H9 (cell line): ENCODE results near the gene THEM5. TPM values are rescaled to one million over a fixed set of nuclear protein-coding genes. Genes with fewer than 3 reads are reported as not detected.

Experiments
- DNase-seq: peaks from one replicate; pipeline ENCODE4 v3.0.0-alpha.2; 2017
- H2AFZ ChIP-seq: one replicate; pipeline ENCODE4 v1.6.1; 2013; ENCODE audit warnings: mild to moderate bottlenecking, low read length, control low read depth, moderate library complexity
- H2AK5ac ChIP-seq: 2 replicates; pipeline ENCODE4 v1.6.1; 2013; ENCODE audit warnings: low read length, control low read depth, mixed read lengths; ENCODE audit not compliant: insufficient read length
- H2BK120ac ChIP-seq: one replicate; pipeline ENCODE4 v1.6.1; 2013; ENCODE audit warnings: low read depth, mild to moderate bottlenecking, low read length, control low read depth, inconsistent platforms; ENCODE audit not compliant: poor library complexity, severe bottlenecking
- H2BK12ac ChIP-seq: 2 replicates; pipeline ENCODE4 v1.6.1; 2013; ENCODE audit warnings: low read length, control low read depth, mixed read lengths, low read depth; ENCODE audit not compliant: insufficient read length
- H2BK15ac ChIP-seq: 2 replicates; pipeline ENCODE4 v1.6.1; 2013; ENCODE audit warnings: low read depth, low read length, control low read depth
- H2BK20ac ChIP-seq: one replicate; pipeline ENCODE4 v1.6.1; 2013; ENCODE audit warnings: low read depth, mild to moderate bottlenecking, low read length, control low read depth, inconsistent platforms; ENCODE audit not compliant: poor library complexity, severe bottlenecking
- H2BK5ac ChIP-seq: 2 replicates; pipeline ENCODE4 v1.6.1; 2013; ENCODE audit warnings: low read length, control low read depth, mixed read lengths; ENCODE audit not compliant: insufficient read length
- H3K14ac ChIP-seq: 2 replicates; pipeline ENCODE4 v1.6.1; 2013; ENCODE audit warnings: low read length, control low read depth; ENCODE audit not compliant: insufficient read depth
- H3K18ac ChIP-seq: 2 replicates; pipeline ENCODE4 v1.6.1; 2013; ENCODE audit warnings: low read depth, mild to moderate bottlenecking, mixed read lengths, low read length, control low read depth; ENCODE audit not compliant: insufficient read length
- H3K23ac ChIP-seq: 2 replicates; pipeline ENCODE4 v1.6.1; 2013; ENCODE audit warnings: low read length, control low read depth, mixed read lengths, low read depth; ENCODE audit not compliant: insufficient read length
- H3K23me2 ChIP-seq: 2 replicates; pipeline ENCODE4 v1.6.1; 2013; ENCODE audit warnings: low read depth, mild to moderate bottlenecking, mixed read lengths, low read length, control low read depth; ENCODE audit not compliant: insufficient read length, poor library complexity, severe bottlenecking
- H3K27ac ChIP-seq: 2 replicates; pipeline ENCODE4 v1.5.1; 2013; ENCODE audit warnings: low read length, control low read depth, mixed read lengths, low read depth; ENCODE audit not compliant: insufficient read length
- H3K27me3 ChIP-seq: 2 replicates; pipeline ENCODE4 v1.6.1; 2013; ENCODE audit warnings: low read length, control low read depth, inconsistent platforms; ENCODE audit not compliant: insufficient read depth
- H3K4ac ChIP-seq: 2 replicates; pipeline ENCODE4 v1.6.1; 2013; ENCODE audit warnings: low read depth, mild to moderate bottlenecking, control low read depth, inconsistent platforms, low read length, moderate library complexity
- H3K4me1 ChIP-seq: 2 replicates; pipeline ENCODE4 v1.6.1; 2013; ENCODE audit warnings: low read length, control low read depth, inconsistent platforms; ENCODE audit not compliant: insufficient read depth
- H3K4me2 ChIP-seq: 2 replicates; pipeline ENCODE4 v1.6.1; 2013; ENCODE audit warnings: low read length, control low read depth, mixed read lengths; ENCODE audit not compliant: insufficient read length, insufficient read depth
- H3K56ac ChIP-seq: 2 replicates; pipeline ENCODE4 v1.6.1; 2013; ENCODE audit warnings: low read depth, mild to moderate bottlenecking, mixed read lengths, low read length, control low read depth; ENCODE audit not compliant: insufficient read length
- H3K79me1 ChIP-seq: 2 replicates; pipeline ENCODE4 v1.6.1; 2013; ENCODE audit warnings: low read depth, mild to moderate bottlenecking, moderate library complexity, low read length, control low read depth, inconsistent platforms; ENCODE audit not compliant: insufficient read depth, poor library complexity, severe bottlenecking
- H3K79me2 ChIP-seq: 2 replicates; pipeline ENCODE4 v1.6.1; 2013; ENCODE audit warnings: low read length, control low read depth, inconsistent platforms; ENCODE audit not compliant: insufficient read depth
- H3K9ac ChIP-seq: 2 replicates; pipeline ENCODE4 v1.6.1; 2013; ENCODE audit warnings: low read length, control low read depth, mixed read lengths; ENCODE audit not compliant: insufficient read length; ENCODE audit errors: extremely low read depth
- H3K9me3 ChIP-seq: one replicate; pipeline ENCODE4 v1.6.1; 2013; ENCODE audit warnings: low read depth, low read length, inconsistent platforms; ENCODE audit not compliant: control insufficient read depth
- H3T11ph ChIP-seq: one replicate; pipeline ENCODE4 v1.6.1; 2013; ENCODE audit warnings: mild to moderate bottlenecking, low read length, control low read depth, inconsistent platforms
- H4K20me1 ChIP-seq: one replicate; pipeline ENCODE4 v1.6.1; 2013; ENCODE audit not compliant: control insufficient read depth, insufficient read length, insufficient read depth
- H4K5ac ChIP-seq: 2 replicates; pipeline ENCODE4 v1.6.1; 2013; ENCODE audit warnings: low read depth, mild to moderate bottlenecking, mixed read lengths, low read length, control low read depth; ENCODE audit not compliant: insufficient read length
- H4K8ac ChIP-seq: replicated peaks from 2 replicates; pipeline ENCODE4 v1.6.1; 2013; ENCODE audit warnings: low read length, control low read depth, mixed read lengths, low read depth; ENCODE audit not compliant: insufficient read length
- H4K91ac ChIP-seq: 2 replicates; pipeline ENCODE4 v1.6.1; 2013; ENCODE audit warnings: low read depth, mild to moderate bottlenecking, moderate library complexity, mixed read lengths, low read length, control low read depth; ENCODE audit not compliant: insufficient read length
- H3K27ac Mint-ChIP-seq, 3 experiments: 2 replicates in 2 of 3; 3 replicates in 1 of 3; pipeline ENCODE4 v1.8.0; 2020 to 2021; ENCODE audit warnings: mixed read lengths in 3 of 3, mild to moderate bottlenecking in 1 of 3, moderate library complexity in 1 of 3
- H3K27me3 Mint-ChIP-seq: 2 replicates; pipeline ENCODE4 v1.8.0; 2021; ENCODE audit warnings: low read depth, mild to moderate bottlenecking, moderate library complexity, mixed read lengths
- H3K36me3 Mint-ChIP-seq, 3 experiments: 2 replicates in 2 of 3; 3 replicates in 1 of 3; pipeline ENCODE4 v1.8.0; 2020 to 2021; ENCODE audit warnings: low read depth in 3 of 3, mixed read lengths in 3 of 3; ENCODE audit not compliant: insufficient read depth in 1 of 3
- H3K4me1 Mint-ChIP-seq, 2 experiments: 2 replicates each; pipeline ENCODE4 v1.8.0; 2020; ENCODE audit warnings: mixed read lengths in 2 of 2
- H3K4me3 Mint-ChIP-seq, 2 experiments: 2 replicates in 1 of 2; 3 replicates in 1 of 2; pipeline ENCODE4 v1.8.0; 2020 to 2021; ENCODE audit warnings: mild to moderate bottlenecking in 2 of 2, mixed read lengths in 2 of 2, moderate library complexity in 1 of 2
- H3K9me3 Mint-ChIP-seq, 2 experiments: 2 replicates in 1 of 2; 3 replicates in 1 of 2; pipeline ENCODE4 v1.8.0; 2020; ENCODE audit warnings: mild to moderate bottlenecking in 2 of 2, mixed read lengths in 2 of 2, moderate library complexity in 1 of 2
- CTCF ChIP-seq: fragments of 200-600 bp; sonication (generic); conservative IDR thresholded peaks from 3 replicates; pipeline ENCODE4 v1.8.0; 2021; ENCODE audit warnings: antibody characterized with exemption, mild to moderate bottlenecking
- WGBS: extraction: QIAGEN DNeasy Blood & Tissue Kit; methylation state at CpG from one replicate; pipeline ENCODE4 v1.1.7; 2013; ENCODE audit warnings: missing lambda C conversion rate, low lambda C conversion rate, mixed read lengths; ENCODE audit not compliant: insufficient read length; ENCODE audit errors: extremely low coverage; 5-methylcytosine and 5-hydroxymethylcytosine counted together
- total RNA-seq: library from RNA; stranded (reverse); gene quantifications from 2 replicates; pipeline ENCODE4 v1.2.1, GENCODE V29; 2021

The THEM5 gene
- total RNA-seq, 1 experiment from 2014 or later, result not detected

DNA sequence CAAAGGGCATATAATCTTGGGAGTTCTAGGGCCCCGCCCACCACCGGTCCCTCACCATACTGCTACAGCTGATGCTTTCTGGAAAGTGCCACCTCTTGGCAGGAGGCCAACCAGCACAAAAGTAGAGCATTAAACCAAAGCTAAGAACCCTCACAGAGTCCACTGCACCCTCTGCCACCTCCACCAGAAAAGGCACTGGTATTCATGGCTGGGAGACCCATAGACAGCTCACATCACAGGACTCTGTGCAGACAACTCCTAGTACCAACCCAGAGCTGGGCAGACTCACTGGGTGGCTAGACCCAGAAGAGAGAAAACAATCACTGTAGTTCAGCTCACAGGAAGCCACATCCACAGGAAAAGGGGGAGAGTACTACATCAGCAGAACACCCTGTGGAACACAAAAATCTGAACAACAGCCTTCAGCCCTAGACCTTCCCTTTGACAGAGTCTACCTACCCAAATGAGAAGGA is 45.0 kb upstream of the THEM5 start:
- H3K79me1 ChIP-seq, result no peaks in the 10 kb centered on the region
- no CpG with 5 or more reads among the region's 2 CpGs for WGBS
- DNase-seq, result no peak
- H3K27ac ChIP-seq, result no peak overlapping the region
- H3K27ac Mint-ChIP-seq, result no peak overlapping the region
- peaks cover 6 to 16% of the 10 kb centered on the region in 2 experiments; a peak in 3 of 4 replicates for H3K4me1 Mint-ChIP-seq
- no peak overlapping the region for H2BK15ac ChIP-seq
- H4K8ac ChIP-seq, result no peak overlapping the region
- no peak overlapping the region for H3K9ac ChIP-seq
- H3K4me2 ChIP-seq, result no peak overlapping the region
- H3K4me3 Mint-ChIP-seq, result no peak overlapping the region
- H2BK20ac ChIP-seq, result no peak overlapping the region
- H2BK12ac ChIP-seq, result no peak overlapping the region
- peaks cover 32 to 53% (median 49%) of the 10 kb centered on the region in 3 experiments for H3K36me3 Mint-ChIP-seq
- H2AFZ ChIP-seq, result no peak overlapping the region
- no peak overlapping the region for H3K14ac ChIP-seq
- H3K18ac ChIP-seq, result no peak overlapping the region
- no peaks in the 10 kb centered on the region for H3K79me2 ChIP-seq
- no peak overlapping the region for H2BK5ac ChIP-seq
- no peaks in the 10 kb centered on the region for H4K20me1 ChIP-seq
- no peak overlapping the region for H2BK120ac ChIP-seq
- H3K27me3 Mint-ChIP-seq, result no peaks in the 10 kb centered on the region; the same call in 1 of the 2 replicates
- H3T11ph ChIP-seq, result no peak overlapping the region
- no peaks in the 10 kb centered on the region for H3K9me3 ChIP-seq
- no peak overlapping the region for H3K4ac ChIP-seq
- no peak for TF ChIP-seq CTCF
- no peak overlapping the region for H4K91ac ChIP-seq
- no peaks in the 10 kb centered on the region for H3K4me1 ChIP-seq
- no peak overlapping the region for H2AK5ac ChIP-seq
- H3K23me2 ChIP-seq, result no peaks in the 10 kb centered on the region
- no peaks in the 10 kb centered on the region for H3K27me3 ChIP-seq
- no peak overlapping the region for H3K56ac ChIP-seq
- H4K5ac ChIP-seq, result no peak overlapping the region
- peaks cover 38 to 43% of the 10 kb centered on the region in 2 experiments for H3K9me3 Mint-ChIP-seq
- no peak overlapping the region for H3K23ac ChIP-seq
